ENCODE results near the gene PARP15.

Gene PARP15

GRCh38 chr3:122572940-122573412, 4.5 kb upstream of the PARP15 start:
- DNase-seq (ENCODE audit: low spot score): peak; percentile 52

- DNase-seq (ENCODE audit: low spot score): no peak
These were observed 1.1 kb upstream of the PARP15 start for GRCh38 chr3:122576174-122576940.

GRCh38 chr3:122578069-122578740, 755 bp downstream of the PARP15 start:
- no peak for DNase-seq (ENCODE audit: low spot score)

- DNase-seq (ENCODE audit: low spot score): no peak
These were observed 3.0 kb downstream of the PARP15 start for GRCh38 chr3:122580470-122580869.

- DNase-seq (ENCODE audit: low spot score): no peak
These were observed 4.2 kb downstream of the PARP15 start for GRCh38 chr3:122581622-122582021.

- no peak for DNase-seq (ENCODE audit: low spot score)
These were observed 4.9 kb downstream of the PARP15 start for GRCh38 chr3:122582390-122582789.

- no peak for DNase-seq (ENCODE audit: low spot score)
These were observed 8.6 kb downstream of the PARP15 start for GRCh38 chr3:122586098-122586497.

- no peak for DNase-seq (ENCODE audit: low spot score)
These were observed 9.5 kb downstream of the PARP15 start for GRCh38 chr3:122586773-122587485.

- DNase-seq (ENCODE audit: low spot score): no peak
These were observed 10.1 kb downstream of the PARP15 start for GRCh38 chr3:122587572-122587971.

GRCh38 chr3:122589297-122589696, 11.8 kb downstream of the PARP15 start:
- no peak for DNase-seq (ENCODE audit: low spot score)

- DNase-seq (ENCODE audit: low spot score): no peak
These were observed 13.2 kb downstream of the PARP15 start for GRCh38 chr3:122590610-122591009.

- DNase-seq (ENCODE audit: low spot score): no peak
These were observed 16.6 kb downstream of the PARP15 start for GRCh38 chr3:122594025-122594424.

- DNase-seq (ENCODE audit: low spot score): no peak
These were observed 20.7 kb downstream of the PARP15 start for GRCh38 chr3:122598151-122598550.

GRCh38 chr3:122598556-122598955, 21.1 kb downstream of the PARP15 start:
- no peak for DNase-seq (ENCODE audit: low spot score)

GRCh38 chr3:122602011-122602710, 24.7 kb downstream of the PARP15 start:
- DNase-seq (ENCODE audit: low spot score): no peak

- no peak for DNase-seq (ENCODE audit: low spot score)
These were observed 25.6 kb downstream of the PARP15 start for GRCh38 chr3:122603056-122603455.

- DNase-seq (ENCODE audit: low spot score): no peak
These were observed 28.9 kb downstream of the PARP15 start for GRCh38 chr3:122606330-122606729.

- DNase-seq (ENCODE audit: low spot score): no peak
These were observed 31.5 kb downstream of the PARP15 start for GRCh38 chr3:122608916-122609315.

GRCh38 chr3:122609798-122610559, 32.5 kb downstream of the PARP15 start:
- peak; percentile 39 for DNase-seq (ENCODE audit: low spot score)

- no peak for DNase-seq (ENCODE audit: low spot score)
These were observed 35.2 kb downstream of the PARP15 start for GRCh38 chr3:122612696-122613095.

GRCh38 chr3:122615303-122615702, 37.9 kb downstream of the PARP15 start:
- no peak for DNase-seq (ENCODE audit: low spot score)
